HG02970 (cell line): ENCODE measurements around the gene STK25.

Source experiments
- ATAC-seq: cut with Tn5 transposase; IDR thresholded peaks from one replicate; pipeline ENCODE4 v1.9.1; 2021; ENCODE audit warnings: mild to moderate bottlenecking, moderate library complexity, moderate number of reproducible peaks; ENCODE audit not compliant: unreplicated experiment, low FRiP score

Gene STK25

DNA sequence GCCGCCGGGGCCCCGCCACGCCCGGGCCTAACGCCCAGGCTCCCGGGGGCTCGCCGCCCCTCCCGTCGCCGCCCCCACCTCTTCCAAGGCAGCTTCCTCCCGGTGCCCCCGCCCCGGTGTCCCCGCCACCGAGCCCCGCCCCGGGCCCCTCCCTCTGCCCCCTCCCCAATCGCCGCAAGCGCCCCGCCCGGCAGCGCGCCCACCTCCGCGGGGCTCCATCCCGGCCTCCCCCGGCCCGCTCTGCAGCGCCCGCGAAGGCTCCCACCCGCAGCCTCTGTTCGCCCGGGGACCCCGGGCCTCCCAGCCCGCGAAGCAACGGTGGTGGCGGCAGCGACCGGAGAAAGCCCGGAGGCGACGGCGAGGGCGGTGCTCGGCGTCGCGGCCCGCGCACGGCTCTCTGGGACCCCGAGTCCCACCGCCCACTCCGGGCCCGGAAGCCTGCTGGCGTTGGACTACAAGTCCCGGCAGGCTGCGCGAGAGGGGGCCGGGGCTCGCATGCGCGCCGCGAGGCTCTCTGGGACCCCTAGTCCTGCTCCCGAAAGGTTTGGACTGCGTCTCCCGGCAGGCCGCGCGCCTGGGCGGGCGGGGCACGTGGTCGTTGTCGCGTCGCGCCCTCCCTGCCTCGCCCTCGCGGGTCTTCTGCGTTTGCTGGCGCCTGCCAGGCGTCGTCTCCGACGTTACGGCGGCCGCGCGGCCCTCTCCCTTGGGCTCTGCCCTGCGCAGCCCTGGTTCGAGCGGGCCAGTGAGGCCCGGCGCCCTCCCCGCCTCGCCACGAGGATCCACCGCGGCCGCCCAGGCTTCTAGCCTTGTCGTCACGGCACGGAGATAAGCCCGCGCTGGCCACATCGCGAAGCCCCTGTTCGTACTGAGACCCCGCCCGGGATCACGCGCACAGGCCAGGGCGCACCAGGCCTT lies at the start of gene STK25:
TSS of gene STK25 (minus strand) at position 345 of the 915 bp plus-strand sequence. CDS start 549 bp downstream, outside the sequence.
- ATAC-seq, result peak; percentile 95

DNA sequence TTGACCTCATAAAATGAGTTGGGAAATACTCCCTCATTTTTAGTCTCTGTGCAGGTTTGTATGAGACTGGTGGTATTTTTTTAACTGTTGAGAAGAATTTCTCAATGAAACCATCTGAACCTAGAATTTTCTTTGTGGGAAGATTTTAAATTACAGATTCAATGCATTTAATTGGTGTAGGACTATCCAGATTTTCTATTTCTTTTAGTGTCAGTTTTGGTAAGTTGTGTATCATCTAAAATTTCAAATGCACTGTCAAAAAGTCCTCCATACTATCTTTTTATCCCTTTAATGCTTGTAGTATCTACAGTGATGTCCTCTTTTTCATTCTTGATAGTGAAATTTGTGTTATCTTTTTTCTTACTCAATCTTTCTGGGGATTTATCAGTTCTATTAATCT lies 48.4 kb upstream of the STK25 start:
- ATAC-seq, result no peak

DNA sequence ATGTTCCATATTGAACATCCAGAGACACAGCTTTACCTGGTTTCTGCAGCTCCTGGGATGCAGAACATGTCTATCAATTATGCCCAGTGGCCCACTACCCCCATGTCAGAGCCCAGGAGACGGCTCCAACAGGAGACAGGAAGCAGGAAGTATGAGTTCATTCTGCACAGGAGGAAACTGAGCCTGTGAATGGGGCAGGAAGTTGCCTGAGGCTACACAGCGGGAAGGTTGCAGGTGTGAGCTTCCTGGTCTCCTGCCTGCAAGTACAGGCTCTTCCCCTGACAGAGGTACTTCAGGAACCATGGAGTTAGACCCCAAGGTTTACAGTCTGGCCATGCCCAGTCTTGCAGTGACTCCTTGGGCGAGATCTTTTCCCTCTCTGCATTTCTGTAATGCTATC lies 47.3 kb upstream of the STK25 start:
- no peak for ATAC-seq

DNA sequence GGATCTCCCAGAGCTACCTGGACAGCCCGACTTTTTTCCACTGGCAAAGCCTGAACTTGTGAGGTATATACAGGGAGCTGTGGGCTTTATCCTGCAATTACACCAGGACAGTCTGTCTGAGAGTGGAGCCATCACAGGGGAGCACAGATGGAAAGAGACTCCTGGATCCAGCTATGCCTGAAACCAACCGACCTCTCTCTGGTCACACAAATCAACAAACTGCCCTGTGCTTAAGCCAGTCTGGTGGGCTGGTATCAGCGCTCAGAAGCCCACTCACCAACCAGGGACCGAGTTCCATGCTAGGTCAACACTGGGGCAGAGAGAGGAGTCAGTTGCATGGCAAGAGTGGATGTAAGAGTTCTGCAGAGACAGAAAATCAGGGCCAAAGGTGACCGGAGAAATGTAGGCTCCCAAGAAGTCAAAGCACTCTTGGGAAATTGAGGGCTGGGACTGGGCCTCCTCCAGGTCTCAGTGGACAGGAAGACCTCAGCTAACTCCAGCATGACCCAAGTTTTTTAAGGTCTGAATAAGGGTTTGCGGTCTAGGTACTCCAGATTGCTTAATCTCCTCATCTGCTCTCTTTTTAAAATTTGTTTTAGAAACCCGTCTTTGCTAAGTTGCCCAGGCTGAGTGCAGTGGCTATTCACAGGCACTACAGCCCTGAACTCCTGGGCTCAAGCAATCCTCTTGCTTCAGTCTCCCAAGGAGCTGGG lies 46.4 kb upstream of the STK25 start:
- ATAC-seq, result no peak

DNA sequence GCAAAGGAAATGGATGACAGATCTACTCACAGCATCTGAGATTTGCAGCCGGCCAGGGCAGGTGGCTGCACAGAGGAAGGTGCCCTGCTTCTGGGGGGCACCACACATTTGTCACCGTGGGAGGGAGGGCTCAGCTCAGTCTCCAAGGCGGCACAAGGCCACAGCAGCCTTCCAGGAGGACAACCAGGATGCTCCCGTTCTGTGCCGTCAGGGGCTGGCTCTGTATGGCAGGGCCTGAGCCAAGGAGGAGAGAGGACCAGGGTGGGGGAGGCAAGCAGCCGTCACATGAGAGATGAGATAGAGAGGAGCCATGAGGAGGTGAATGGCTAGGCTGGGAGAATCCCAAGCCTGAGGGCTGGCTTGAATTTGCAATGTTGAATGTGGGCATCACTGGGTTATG lies 45.6 kb upstream of the STK25 start:
- no peak for ATAC-seq

DNA sequence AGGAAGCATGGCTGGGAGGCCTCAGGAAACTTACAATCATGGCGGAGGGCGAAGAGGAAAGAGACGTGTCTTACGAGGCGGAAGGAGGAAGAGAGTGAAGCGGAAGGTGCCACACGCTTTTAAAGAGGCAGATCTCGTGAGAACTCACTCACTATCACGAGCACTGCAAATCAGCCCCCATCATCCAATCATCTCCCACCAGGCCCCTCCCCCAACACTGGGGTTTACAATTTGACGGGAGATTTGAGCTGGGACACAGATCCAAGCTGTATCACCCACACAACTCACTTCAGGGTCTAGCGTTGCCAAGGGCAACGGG lies 45.1 kb upstream of the STK25 start:
- ATAC-seq, result no peak

DNA sequence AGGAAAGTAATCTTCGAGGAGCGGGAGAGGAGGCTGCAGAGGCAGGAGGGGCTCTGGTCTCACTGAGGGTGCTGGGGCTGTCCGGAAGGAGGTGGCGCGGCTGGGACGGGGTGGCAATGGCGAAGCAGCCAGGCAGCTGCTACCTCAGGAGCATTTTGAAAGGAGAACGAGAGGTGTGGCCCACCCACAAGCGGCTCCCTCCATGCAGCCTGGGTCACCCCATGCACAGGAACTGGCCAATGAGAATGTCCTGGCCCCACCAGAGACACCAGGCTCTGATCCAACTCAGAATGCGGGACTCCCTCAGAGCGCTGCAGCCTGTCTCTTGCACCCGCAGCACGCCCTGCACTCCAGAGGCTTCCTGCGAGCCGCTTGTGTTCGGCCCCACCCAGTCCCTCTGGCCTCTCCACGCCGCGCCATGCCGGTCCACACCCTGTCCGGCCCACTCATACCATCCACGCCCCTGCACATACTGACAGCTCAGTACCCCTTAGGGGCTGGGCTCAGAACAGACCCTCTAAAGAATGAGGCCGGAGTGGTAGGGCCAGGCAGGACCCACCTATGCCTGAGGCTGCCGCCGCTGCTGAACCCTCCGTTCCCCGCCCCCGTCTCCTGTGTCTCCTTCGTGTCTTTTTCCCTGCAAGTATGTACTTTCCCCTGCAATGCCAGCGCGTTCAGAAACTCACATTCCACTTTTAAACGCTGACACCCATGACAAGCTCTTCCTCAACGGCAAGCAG lies 43.8 kb upstream of the STK25 start:
- no peak for ATAC-seq

DNA sequence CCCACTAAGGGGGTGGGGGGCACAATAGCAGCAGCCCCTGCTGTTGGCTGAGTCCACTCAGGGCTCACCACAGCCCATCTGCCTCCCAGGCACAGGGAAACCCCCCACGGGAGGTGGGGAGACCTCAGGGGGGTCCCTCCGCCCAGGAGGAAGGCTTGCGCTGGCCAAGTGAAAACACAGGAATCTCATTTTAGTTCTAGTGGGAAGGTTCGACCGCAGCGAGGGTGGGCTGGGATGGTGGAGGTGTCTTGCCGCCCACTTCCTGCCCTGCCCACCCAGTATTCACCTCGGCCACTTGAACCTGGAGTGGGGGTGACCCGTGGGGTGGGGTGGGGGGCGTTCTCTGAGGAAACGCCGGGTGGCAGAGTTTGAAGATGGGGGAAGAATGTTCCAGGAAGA lies 43.2 kb upstream of the STK25 start:
- no peak for ATAC-seq

DNA sequence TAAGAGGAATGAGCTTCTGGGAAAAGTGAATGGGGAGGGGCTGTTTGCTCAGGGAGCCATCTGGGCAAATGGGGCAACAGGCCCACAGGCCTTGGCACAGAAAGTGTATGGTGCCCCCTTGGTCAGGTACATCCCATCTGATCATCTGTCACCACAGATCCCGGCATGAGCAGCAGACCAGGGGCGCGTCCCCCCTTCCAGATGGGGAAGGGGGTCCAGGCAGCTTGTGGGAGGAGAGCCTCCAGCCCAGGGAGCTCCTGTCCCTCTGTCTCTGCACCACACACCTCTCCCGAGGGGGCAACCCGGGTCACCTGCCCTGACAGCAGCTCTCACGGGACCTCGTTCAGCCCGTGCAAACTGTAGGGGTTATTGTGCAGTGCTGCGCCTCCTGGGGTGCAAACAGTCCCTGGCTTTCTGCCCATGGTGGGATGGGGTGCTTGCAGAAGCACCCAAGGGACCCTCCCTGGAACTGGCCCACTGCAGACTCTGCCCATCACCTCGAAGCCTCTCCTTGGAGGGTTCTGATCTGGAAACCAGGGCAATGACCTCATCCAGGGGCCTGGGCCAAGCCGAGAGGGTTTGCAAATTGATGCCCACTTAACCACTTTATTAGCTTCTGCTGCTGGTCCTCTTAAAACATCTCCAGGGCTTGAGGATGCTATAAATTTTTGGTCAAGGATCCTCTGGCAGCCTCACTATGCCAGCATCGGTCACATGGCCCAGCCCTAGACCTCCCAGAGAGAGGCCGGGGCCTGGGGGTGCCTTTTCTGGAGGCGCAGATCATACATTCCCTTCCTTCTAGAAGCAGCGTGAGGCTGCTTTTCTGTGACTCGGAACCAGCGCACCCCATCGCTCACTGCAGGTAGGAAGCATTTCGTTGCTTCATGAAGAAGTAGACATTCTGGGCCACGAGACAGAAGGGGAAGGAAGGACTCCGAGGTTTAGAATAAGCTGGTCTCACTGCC lies 42.5 kb upstream of the STK25 start:
- ATAC-seq, result no peak

DNA sequence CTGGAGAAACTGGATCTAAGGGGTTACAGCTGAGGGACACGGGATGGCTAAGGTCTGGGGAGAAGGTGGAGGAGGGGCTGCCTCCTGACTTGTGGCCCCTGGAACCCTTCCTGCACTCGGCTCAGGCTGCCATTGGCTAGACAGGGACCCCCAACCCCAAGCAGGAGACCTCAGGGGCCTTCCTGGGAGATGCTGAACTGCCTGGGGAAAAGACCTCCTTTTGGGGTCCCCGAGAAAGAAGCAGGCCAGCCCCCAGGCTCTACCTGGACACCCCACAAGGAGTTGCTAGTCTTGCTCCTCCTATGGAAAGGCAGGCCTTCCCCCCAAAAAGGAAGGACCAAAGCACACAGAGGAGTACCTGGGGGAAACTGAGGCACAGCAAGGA lies 40.1 kb upstream of the STK25 start:
- no peak for ATAC-seq

DNA sequence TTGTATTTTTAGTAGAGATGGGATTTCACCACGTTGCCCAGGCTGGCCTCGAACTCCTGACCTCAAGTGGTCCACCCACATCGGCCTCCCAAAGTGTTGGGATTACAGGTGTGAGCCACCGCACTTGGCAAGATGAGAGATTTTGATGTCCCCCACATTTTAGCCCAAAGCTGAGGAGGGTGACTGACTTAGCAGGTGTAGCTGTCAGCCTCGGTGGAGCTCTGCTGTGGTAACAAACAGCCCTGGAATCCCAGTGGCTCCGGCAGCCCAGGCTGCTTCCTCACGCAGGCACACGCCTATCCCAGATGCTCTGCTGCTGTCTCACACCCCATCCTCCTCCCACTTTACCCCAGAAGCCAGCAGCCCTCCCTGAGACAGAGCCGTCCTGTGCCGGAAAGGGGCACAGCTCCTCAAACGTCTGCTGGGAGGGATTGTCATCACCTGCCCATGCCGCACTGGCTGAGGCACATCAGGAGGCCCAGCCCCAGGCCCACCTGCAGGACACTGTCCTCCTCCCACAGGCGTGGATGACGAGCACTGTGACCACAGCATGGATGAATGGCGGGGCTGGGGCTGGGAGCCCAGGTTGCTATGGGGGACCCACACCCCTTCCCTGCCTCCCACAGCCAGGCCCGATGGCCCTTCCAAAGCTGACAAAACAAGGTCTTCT lies 39.5 kb upstream of the STK25 start:
- ATAC-seq, result no peak

DNA sequence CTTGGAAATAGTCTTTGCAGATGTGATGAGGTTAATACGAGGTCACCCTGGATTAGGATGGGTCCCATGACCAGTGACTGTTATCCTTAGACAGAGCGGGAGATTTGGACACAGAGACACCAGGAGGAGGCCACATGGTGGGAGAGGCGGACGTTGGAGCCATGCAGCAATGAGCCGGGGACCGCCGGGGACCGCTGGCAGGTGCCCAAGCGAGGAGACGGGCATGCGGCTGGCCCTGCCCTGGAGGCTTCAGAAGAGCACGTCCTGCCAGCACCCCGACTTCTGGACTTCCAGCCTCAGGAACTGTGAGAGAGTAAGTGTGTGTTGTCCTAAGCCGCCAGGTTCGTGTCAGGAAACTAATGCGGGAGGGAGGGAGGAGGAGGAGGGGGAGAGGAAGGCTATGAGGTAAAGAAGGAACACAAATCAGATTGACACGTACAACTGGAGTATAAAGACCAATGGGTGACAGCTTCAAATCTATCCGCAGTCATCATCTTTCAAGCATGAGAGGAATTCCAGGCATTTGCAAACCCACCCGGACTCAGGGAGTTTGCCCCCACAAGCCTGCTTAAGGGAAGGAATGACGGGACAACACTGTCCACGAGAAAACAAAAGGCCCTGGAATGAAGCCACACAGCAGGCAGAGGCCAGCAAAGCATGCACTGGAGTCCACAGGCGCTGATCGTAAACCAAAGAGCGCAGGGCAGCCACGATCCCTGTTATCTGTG lies 38.6 kb upstream of the STK25 start:
- ATAC-seq, result no peak

DNA sequence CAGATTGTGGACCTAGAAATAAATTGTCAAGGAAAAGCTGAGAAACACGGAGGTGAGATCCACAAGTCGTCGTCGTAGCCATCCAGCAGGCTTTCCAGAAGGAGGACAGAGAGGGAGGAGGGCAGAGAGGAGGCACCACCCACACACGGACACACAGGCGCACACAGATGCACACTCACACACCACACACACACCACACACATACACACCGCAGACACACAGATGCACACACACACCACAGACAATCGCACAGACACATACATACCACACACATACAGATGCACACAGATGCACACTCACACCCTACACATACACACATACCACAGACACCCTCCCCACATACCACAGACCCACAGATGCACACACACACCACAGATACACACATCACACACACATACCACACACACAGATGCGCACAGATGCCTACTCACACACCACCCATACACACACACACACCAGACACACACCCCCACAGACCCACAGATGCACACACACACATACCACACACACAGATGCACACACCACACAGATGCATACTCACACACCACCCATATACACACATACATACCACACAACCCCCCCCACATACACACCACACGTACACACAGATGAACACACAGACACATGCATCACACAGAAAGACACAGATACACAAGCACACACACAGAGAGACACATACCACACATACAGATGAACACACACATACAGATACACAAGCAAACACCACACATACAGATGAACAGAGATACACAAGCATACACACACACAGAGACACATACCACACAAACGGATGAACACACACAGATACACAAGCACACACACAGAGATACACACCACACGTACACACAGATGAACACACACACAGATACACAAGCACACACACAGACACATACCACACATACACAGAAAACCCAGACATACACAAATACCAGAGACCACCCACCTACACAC lies 37.4 kb upstream of the STK25 start:
- no peak for ATAC-seq

DNA sequence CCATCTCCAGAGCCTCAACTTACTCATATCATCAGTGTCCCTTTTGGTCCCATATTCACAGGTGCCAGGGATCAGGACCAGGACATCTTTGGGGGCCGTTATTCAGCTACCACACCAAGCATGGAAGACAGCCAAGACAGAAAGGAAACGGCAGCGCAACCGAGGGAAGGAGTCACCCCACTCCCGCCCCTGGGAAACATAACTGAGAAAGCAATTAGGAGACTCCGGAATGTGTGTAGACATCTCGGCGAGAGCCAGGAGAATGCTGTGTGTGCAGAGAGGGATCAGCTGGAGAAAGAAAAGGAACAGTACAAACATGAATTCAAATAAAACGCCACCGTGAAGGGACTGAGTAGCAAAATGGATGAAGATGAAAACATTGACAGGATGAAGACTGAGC lies 36.7 kb upstream of the STK25 start:
- ATAC-seq, result no peak

DNA sequence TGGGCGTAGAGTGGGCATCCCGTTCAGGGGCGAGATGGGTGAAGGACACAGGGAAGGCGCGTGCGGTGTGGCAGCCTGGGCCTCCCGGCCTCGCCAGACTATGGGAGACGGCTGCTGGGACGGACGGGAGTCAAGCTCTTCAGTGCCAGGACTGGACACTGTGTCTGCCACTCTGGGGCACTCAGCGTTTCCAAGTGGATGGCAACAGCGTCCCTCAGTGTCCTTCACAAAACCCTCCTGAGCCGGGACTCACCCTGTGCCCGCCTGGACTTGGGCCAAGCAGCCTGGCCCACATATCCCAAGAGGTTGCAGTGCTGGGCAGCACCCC lies 33.9 kb upstream of the STK25 start:
- no peak for ATAC-seq

DNA sequence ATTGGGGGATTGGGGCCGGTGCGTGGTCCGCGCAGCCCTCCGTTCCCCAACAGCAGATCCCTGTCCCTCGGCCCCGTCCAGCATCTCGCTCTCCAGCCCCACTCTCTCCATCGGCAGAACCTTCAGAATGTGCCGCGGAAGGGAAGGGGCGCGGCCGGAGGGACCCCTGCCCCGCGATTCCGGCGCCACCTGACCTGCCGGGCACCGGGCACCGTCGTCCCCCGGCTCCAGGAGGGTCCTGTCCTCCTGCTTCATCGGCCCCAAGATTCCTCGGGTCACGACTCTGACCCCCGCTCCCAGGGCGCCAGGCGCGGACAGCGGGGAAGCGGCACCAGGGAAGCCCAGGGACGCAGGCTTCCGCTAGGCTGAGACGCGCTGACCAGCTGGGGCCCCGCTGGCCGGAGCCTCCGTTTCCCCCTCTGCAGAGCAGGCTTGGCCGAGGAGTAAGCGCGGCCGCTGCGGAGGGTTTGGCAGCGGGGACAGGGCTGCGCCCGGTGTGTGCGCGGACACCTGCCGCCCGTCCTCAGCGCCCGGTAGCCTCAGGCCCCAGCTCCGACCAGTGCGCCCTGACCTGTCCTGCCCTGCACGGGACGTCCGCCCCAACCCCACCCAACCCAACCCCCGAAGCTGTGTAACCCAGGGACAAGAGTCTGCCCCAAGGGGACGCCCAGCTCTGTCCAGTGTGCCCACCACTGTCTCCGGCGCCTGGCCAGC lies 33.3 kb upstream of the STK25 start:
- ATAC-seq, result no peak

DNA sequence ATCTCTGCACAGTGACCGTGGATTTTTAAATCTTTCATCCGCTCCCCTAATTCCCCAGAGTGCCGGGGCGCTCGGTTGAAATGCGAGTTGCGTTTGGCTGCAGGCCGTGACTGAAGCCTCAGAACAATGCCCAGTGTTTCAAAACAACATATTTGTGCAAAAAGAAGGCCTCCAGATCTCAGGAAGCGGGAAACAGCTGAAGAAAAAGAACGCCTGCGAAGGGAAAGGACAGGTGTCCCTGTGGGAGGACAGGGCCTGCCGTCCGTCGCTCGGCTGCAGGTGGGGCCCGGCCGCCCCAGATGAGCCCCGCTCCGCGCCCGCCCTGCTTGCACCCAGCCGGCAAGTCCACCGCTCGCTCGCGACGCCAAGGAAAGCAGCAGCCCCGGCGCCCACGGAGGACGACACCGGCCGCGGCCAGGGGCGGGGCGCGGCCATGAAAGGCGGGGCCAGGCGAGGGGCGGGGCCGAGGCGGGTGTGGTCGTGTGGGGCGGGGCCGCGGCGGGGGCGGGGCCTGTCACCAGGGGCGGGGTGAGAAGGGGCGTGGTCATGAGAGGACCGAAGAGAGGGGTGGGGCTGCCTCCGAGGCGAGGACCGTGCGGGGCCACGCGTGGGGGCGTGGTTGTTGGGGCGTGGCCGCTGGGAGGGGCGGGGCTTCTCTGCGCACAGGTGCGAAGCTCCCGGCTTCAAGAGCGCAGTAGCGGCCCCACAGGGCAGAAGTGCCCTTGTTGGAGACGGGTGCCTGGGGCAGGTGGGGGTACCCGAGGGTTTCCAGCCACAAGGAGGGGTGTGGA lies 32.6 kb upstream of the STK25 start:
- no peak for ATAC-seq
